IMR-90 (cell line): ENCODE data around the gene PXK. TPM values are rescaled to one million over a fixed set of nuclear protein-coding genes. Genes with fewer than 3 reads are reported as not detected.

Source experiments
- ATAC-seq: fragments of 200-7000 bp; cut with Tn5 transposase; 2 replicates; pipeline ENCODE4 v1.9.1; 2020; ENCODE audit warnings: low read depth, mild to moderate bottlenecking, moderate library complexity
- BruUV-seq: library from RNA; stranded (reverse); fragments of 400-500 nt; replicated peaks from 2 replicates; lab custom pipeline; 2021; lab: Mats Ljungman, UMichigan
- CTCF ChIA-PET: fragments of 300-600 bp; formaldehyde crosslinking; extraction: SDS; loops from one replicate; lab custom pipeline; 2021; ENCODE audit warnings: antibody characterized with exemption; lab: Yijun Ruan, JAX
- POLR2A ChIA-PET: fragments of 300-600 bp; sonication (Branson Sonifier 250); formaldehyde crosslinking; loops from one replicate; lab custom pipeline; 2022; ENCODE audit warnings: antibody characterized with exemption; ENCODE audit not compliant: unreplicated experiment; lab: Charles Lee
- DNase-seq: peaks from one replicate; pipeline ENCODE4 v3.0.0; 2013
- H2AFZ ChIP-seq: replicated peaks from 2 replicates; pipeline ENCODE3; 2013; ENCODE audit warnings: low read length, mild to moderate bottlenecking; ENCODE audit not compliant: poor library complexity
- H2AK5ac ChIP-seq: 2 replicates; pipeline ENCODE4 v1.6.1; 2013; ENCODE audit warnings: low read depth, low read length, inconsistent platforms
- H2AK9ac ChIP-seq: replicated peaks from 2 replicates; pipeline ENCODE3; 2013; ENCODE audit warnings: mild to moderate bottlenecking, low read depth, low read length, moderate library complexity; ENCODE audit not compliant: poor library complexity
- H2BK120ac ChIP-seq: 2 replicates; pipeline ENCODE4 v1.6.1; 2013; ENCODE audit warnings: low read depth, low read length, inconsistent platforms
- H2BK15ac ChIP-seq: 3 replicates; pipeline ENCODE4 v1.6.1; 2013; ENCODE audit warnings: low read depth, low read length, inconsistent platforms
- H2BK20ac ChIP-seq: 2 replicates; pipeline ENCODE4 v1.6.1; 2013; ENCODE audit warnings: low read depth, mild to moderate bottlenecking, inconsistent platforms, low read length, moderate library complexity
- H2BK5ac ChIP-seq: 2 replicates; pipeline ENCODE4 v1.6.1; 2013; ENCODE audit warnings: mild to moderate bottlenecking, low read depth, low read length, inconsistent platforms; ENCODE audit not compliant: poor library complexity, severe bottlenecking
- H3K14ac ChIP-seq: replicated peaks from 2 replicates; pipeline ENCODE4 v1.6.1; 2013; ENCODE audit warnings: low read depth, low read length, inconsistent platforms
- H3K18ac ChIP-seq: 2 replicates; pipeline ENCODE4 v1.6.1; 2013; ENCODE audit warnings: low read depth, low read length, control low read depth
- H3K23ac ChIP-seq: 2 replicates; pipeline ENCODE4 v1.6.1; 2013; ENCODE audit warnings: low read depth, low read length, inconsistent platforms
- H3K27ac ChIP-seq: 2 replicates; pipeline ENCODE4 v1.5.1; 2013; ENCODE audit warnings: mild to moderate bottlenecking, control low read depth, low read length; ENCODE audit not compliant: insufficient read depth
- H3K27me3 ChIP-seq: 2 replicates; pipeline ENCODE4 v1.6.1; 2013; ENCODE audit warnings: low read length; ENCODE audit not compliant: control insufficient read depth, insufficient read depth
- H3K36me3 ChIP-seq: 2 replicates; pipeline ENCODE4 v1.6.1; 2013; ENCODE audit warnings: low read length, mixed read lengths; ENCODE audit not compliant: control insufficient read depth, insufficient read depth
- H3K4ac ChIP-seq: 2 replicates; pipeline ENCODE4 v1.6.1; 2013; ENCODE audit warnings: low read depth, low read length, inconsistent platforms
- H3K4me1 ChIP-seq: 2 replicates; pipeline ENCODE4 v1.6.1; 2013; ENCODE audit warnings: low read length, mixed read lengths; ENCODE audit not compliant: control insufficient read depth, insufficient read depth
- H3K4me2 ChIP-seq: 2 replicates; pipeline ENCODE4 v1.6.1; 2013; ENCODE audit warnings: low read depth, mild to moderate bottlenecking, control low read depth, low read length, moderate library complexity
- H3K4me3 ChIP-seq: 2 replicates; pipeline ENCODE4 v1.5.1; 2013; ENCODE audit warnings: low read depth, mild to moderate bottlenecking, control low read depth, low read length, moderate library complexity; ENCODE audit not compliant: insufficient read depth
- H3K56ac ChIP-seq: 2 replicates; pipeline ENCODE4 v1.6.1; 2013; ENCODE audit warnings: low read length, inconsistent platforms; ENCODE audit not compliant: insufficient read depth; ENCODE audit errors: extremely low read depth
- H3K79me1 ChIP-seq, 2 experiments: 2 replicates each; pipeline ENCODE4 v1.6.1; 2013; ENCODE audit warnings: low read length in 2 of 2, inconsistent platforms in 1 of 2, low read depth in 1 of 2
- H3K9ac ChIP-seq: 2 replicates; pipeline ENCODE4 v1.6.1; 2013; ENCODE audit warnings: low read depth, low read length, control low read depth
- H3K9me1 ChIP-seq: 2 replicates; pipeline ENCODE4 v1.6.1; 2013; ENCODE audit warnings: low read length, inconsistent platforms; ENCODE audit not compliant: insufficient read depth
- H3K9me3 ChIP-seq: 2 replicates; pipeline ENCODE4 v1.6.1; 2013; ENCODE audit warnings: low read length; ENCODE audit not compliant: control insufficient read depth, insufficient read depth
- H4K20me1 ChIP-seq: 2 replicates; pipeline ENCODE4 v1.6.1; 2013; ENCODE audit warnings: low read length, inconsistent platforms; ENCODE audit not compliant: insufficient read depth
- H4K5ac ChIP-seq: 2 replicates; pipeline ENCODE4 v1.6.1; 2013; ENCODE audit warnings: mild to moderate bottlenecking, low read depth, low read length, control low read depth
- H4K8ac ChIP-seq, 2 experiments: 2 replicates each; pipeline ENCODE4 v1.6.1; 2013; ENCODE audit warnings: low read depth in 2 of 2, low read length in 2 of 2, control low read depth in 1 of 2, inconsistent platforms in 1 of 2
- H4K91ac ChIP-seq: 2 replicates; pipeline ENCODE4 v1.6.1; 2013; ENCODE audit warnings: low read depth, low read length, inconsistent platforms; ENCODE audit not compliant: insufficient read depth
- MAFK ChIP-seq: IDR thresholded peaks from 2 replicates; pipeline ENCODE4 v1.6.1; 2012; ENCODE audit warnings: low read depth, low read length, improper control_type of control experiment
- NFE2L2 ChIP-seq: fragments of 150-350 bp; IDR thresholded peaks from 2 replicates; pipeline ENCODE4 v1.6.1; 2016; ENCODE audit warnings: low read depth, mild to moderate bottlenecking, low read length
- RAD21 ChIP-seq: IDR thresholded peaks from 2 replicates; pipeline ENCODE4 v1.6.1; 2012; ENCODE audit warnings: low read length, improper control_type of control experiment
- WGBS, 2 experiments: methylation state at CpG; one replicate each; pipeline versions ENCODE4 v1.1.5 to v1.1.7; 2013; ENCODE audit warnings: missing lambda C conversion rate in 2 of 2; ENCODE audit not compliant: insufficient read length in 1 of 2; ENCODE audit errors: extremely low coverage in 2 of 2; 5-methylcytosine and 5-hydroxymethylcytosine counted together
- dilution Hi-C: fragments of 300-500 bp; cut with HindIII; formaldehyde crosslinking; loops from one replicate; pipeline ENCODE4 v1.14.3; 2018; ENCODE audit warnings: low sequenced_read_pairs; ENCODE audit not compliant: unreplicated experiment
- in situ Hi-C: fragments of 300-500 bp; cut with MboI; formaldehyde crosslinking; loops from 3 replicates; pipeline ENCODE4 v1.14.3; 2019; ENCODE audit warnings: low sequenced_read_pairs, inconsistent platforms, mixed read lengths
- intact Hi-C: fragments of 100-400 bp; cut with micrococcal nuclease; formaldehyde crosslinking; loops from 2 replicates; pipeline ENCODE4 v1.10.0; 2022
- polyA plus RNA-seq, 3 experiments: library from polyadenylated mRNA; depleted of rRNA; stranded (reverse); fragments of >200 nt; gene quantifications; 2 replicates each; pipeline ENCODE4 v1.2.3, GENCODE V29; 2012; ENCODE audit warnings: low replicate concordance in 1 of 3
- total RNA-seq: library from RNA; depleted of rRNA; stranded (reverse); fragments of >200 nt; gene quantifications from 2 replicates; pipeline ENCODE4 v1.2.3, GENCODE V29; 2012
- TF ChIP-seq, protein P1 (sequence below): fragments of 150-350 bp; IDR thresholded peaks from 2 replicates; pipeline ENCODE4 v1.6.1; 2016; ENCODE audit warnings: low read depth, mild to moderate bottlenecking, low read length, moderate library complexity, borderline replicate concordance
- TF ChIP-seq, protein P2 (sequence below): fragments of 150-350 bp; IDR thresholded peaks from 2 replicates; pipeline ENCODE4 v1.6.1; 2017; ENCODE audit warnings: mild to moderate bottlenecking, antibody characterized with exemption, low read length, low read depth

Gene PXK
- total and polyA plus RNA-seq, 2 of the 4 experiments (the other 2 are of a cell fraction), result 14.3 to 17.7 TPM

GRCh38 chr3:58383476-58383875 is 50.8 kb downstream of the PXK start:
- Histone ChIP-seq H3K79me1 (peaks cover 16 to 50% of the 10 kb centered on the region in 2 experiments), H3K56ac (peak overlapping the region; percentile 62; the same call in 1 of the 2 replicates), H2AK9ac (no peak overlapping the region), H3K27ac (peak overlapping the region; percentile 80; the same call in 1 of the 2 replicates), H2AFZ (no peak overlapping the region), H2BK120ac (peak overlapping the region; percentile 92), H3K4me1 (peaks cover 36% of the 10 kb centered on the region), H3K4me3 (no peak overlapping the region), H3K14ac (peak overlapping the region; percentile 29; the same call in 1 of the 2 replicates), H3K27me3 (no peaks in the 10 kb centered on the region), H4K91ac (peak overlapping the region; percentile 90; the same call in 1 of the 2 replicates), H2BK15ac (peak overlapping the region; percentile 35; the same call in 1 of the 3 replicates), H4K5ac (peak overlapping the region; percentile 95), H3K9ac (no peak overlapping the region; the same call in 1 of the 2 replicates), H2AK5ac (peak overlapping the region; percentile 68), H3K9me3 (no peaks in the 10 kb centered on the region), H3K9me1 (peaks cover 42% of the 10 kb centered on the region), H3K4ac (peak overlapping the region; percentile 90), H2BK20ac (peak overlapping the region; percentile 85), H3K36me3 (peaks cover 9% of the 10 kb centered on the region; the same call in 1 of the 2 replicates), H2BK5ac (peak overlapping the region; percentile 85), H4K20me1 (peaks cover 6% of the 10 kb centered on the region; the same call in 1 of the 2 replicates), H3K23ac (peak overlapping the region; percentile 23; the same call in 1 of the 2 replicates), H4K8ac (peak overlapping the region; percentile 15 to 74; a peak in 2 of 4 replicates), H3K4me2 (peak overlapping the region; percentile 25; the same call in 1 of the 2 replicates), H3K18ac (peak overlapping the region; percentile 94)
- no CpG with 5 or more reads among the region's 2 CpGs for WGBS, 2 experiments
- no TSS peak for BruUV-seq
- in situ Hi-C loops (no loop called here), intact Hi-C loops (no loop called here), dilution Hi-C loops (no loop called here)
- peak; percentile 58 for DNase-seq
- POLR2A ChIA-PET, result interaction anchor here (0.6 to 1.1 kb wide), 3 partner anchors 9 to 51 kb away, joined by 3 to 5 read pairs (median 4); partner anchors contain the start of gene PXK
- CTCF ChIA-PET, result no interaction called here
- TF ChIP-seq, protein P1, sequence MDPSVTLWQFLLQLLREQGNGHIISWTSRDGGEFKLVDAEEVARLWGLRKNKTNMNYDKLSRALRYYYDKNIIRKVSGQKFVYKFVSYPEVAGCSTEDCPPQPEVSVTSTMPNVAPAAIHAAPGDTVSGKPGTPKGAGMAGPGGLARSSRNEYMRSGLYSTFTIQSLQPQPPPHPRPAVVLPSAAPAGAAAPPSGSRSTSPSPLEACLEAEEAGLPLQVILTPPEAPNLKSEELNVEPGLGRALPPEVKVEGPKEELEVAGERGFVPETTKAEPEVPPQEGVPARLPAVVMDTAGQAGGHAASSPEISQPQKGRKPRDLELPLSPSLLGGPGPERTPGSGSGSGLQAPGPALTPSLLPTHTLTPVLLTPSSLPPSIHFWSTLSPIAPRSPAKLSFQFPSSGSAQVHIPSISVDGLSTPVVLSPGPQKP, result no peak
- TF ChIP-seq MAFK (peak; percentile 51), RAD21 (no peak), NFE2L2 (no peak)
- TF ChIP-seq, protein P2, sequence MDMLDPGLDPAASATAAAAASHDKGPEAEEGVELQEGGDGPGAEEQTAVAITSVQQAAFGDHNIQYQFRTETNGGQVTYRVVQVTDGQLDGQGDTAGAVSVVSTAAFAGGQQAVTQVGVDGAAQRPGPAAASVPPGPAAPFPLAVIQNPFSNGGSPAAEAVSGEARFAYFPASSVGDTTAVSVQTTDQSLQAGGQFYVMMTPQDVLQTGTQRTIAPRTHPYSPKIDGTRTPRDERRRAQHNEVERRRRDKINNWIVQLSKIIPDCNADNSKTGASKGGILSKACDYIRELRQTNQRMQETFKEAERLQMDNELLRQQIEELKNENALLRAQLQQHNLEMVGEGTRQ, result no peak
- peak; percentile 5; the same call in 1 of the 2 replicates for ATAC-seq
